ENCODE results near the gene ATCAY.

DNA sequence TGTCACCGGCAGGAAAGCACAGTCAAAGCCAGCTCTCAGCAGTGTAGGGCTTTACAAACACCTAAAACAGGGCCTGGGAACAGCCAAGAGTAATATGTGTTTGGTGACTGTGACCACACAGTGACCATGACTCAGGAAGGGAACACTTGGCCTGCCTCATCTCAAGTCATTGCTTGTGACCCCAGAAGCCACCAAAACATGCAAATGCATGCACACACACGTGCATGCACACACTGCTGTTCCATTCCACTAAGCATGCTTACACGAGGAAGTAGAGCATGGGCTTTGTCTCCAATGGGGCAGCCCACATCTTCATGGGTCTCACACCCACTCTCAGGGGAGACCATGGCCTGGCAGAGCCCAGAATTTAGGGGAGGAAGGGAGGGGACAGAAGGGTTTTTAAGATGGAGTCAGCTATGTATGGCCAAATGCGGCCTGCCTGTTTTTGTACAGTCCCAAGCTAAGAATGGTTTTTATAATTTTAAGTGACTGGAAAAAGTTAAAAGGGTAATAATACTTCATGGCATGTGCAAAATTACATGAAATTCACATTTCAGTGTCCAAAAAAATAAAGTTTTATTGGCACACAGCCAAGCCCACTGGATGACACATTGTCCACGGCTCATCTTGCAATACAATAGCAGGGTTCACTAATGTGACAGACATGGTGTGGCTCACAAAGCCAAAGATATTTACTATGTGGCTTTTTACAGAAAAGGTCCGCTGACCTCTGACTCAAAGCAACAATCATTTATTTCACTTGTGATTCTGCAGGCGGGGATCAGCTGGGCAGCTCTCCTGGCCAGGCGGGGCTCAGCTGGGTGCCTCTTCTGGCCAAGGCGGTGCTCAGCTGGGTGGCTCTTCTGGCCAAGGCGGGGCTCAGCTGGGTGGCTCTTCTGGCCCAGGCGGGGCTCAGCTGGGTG, 29.0 kb upstream of the ATCAY start:
- TF ChIP-seq CTCF (IDR thresholded peaks at IDR 0.05; ENCODE audit: insufficient read depth, low read length) (no peak), REST (IDR thresholded peaks at IDR 0.05; ENCODE audit: insufficient replicate concordance, low read depth) (no peak), POLR2AphosphoS5 (IDR thresholded peaks at IDR 0.05; ENCODE audit: low read depth) (no peak), GABPA (IDR thresholded peaks at IDR 0.05; ENCODE audit: low read depth) (no peak), SPI1 (IDR thresholded peaks at IDR 0.05; ENCODE audit: borderline replicate concordance, low read depth) (no peak)

All from HL-60 (cell line).